LNCaP clone FGC (cell line): ENCODE data around the gene CCDC92B.

ENCODE experiments used
- DNase-seq: peaks from one replicate; pipeline ENCODE4 v3.0.0-alpha.2; 2011; ENCODE audit warnings: low read depth
- H3K4me3 ChIP-seq: 2 replicates; pipeline ENCODE4 v1.5.1; 2011; ENCODE audit warnings: mild to moderate bottlenecking, low read depth, low read length, control low read depth
- CTCF ChIP-seq: IDR thresholded peaks from 2 replicates; pipeline ENCODE4 v1.5.1; 2012; ENCODE audit warnings: mild to moderate bottlenecking; ENCODE audit not compliant: control insufficient read depth, insufficient read depth; ENCODE audit errors: extremely low read depth

Gene CCDC92B

GRCh38 chr17:2750721-2751120 is 1.3 kb upstream of the CCDC92B start:
- no peak for DNase-seq
- no peak overlapping the region for H3K4me3 ChIP-seq
- TF ChIP-seq CTCF: no peak

GRCh38 chr17:2749784-2750181 is 331 bp upstream of the CCDC92B start:
- no peak for TF ChIP-seq CTCF
- no peak overlapping the region for H3K4me3 ChIP-seq
- DNase-seq: peak; percentile 21

GRCh38 chr17:2745317-2746037 is 4.0 kb downstream of the CCDC92B start:
- H3K4me3 ChIP-seq: no peak overlapping the region
- DNase-seq: no peak
- TF ChIP-seq CTCF: no peak

- H3K4me3 ChIP-seq: no peak overlapping the region
- no peak for TF ChIP-seq CTCF
These were observed 11.8 kb downstream of the CCDC92B start for GRCh38 chr17:2737693-2738092.

GRCh38 chr17:2736956-2737355 is 12.5 kb downstream of the CCDC92B start:
- no peak for DNase-seq
- H3K4me3 ChIP-seq: no peak overlapping the region
- TF ChIP-seq CTCF: no peak

More at GRCh38 chr17:2737693-2738092, 11.8 kb downstream of the CCDC92B start:
- no peak for DNase-seq

- no peak for TF ChIP-seq CTCF
- no peak overlapping the region for H3K4me3 ChIP-seq
- no peak for DNase-seq
These were observed 13.6 kb downstream of the CCDC92B start for GRCh38 chr17:2735896-2736295.

GRCh38 chr17:2734939-2735338 is 14.5 kb downstream of the CCDC92B start:
- H3K4me3 ChIP-seq: no peak overlapping the region
- no peak for TF ChIP-seq CTCF
- no peak for DNase-seq
